Subcutaneous adipose tissue (tissue), 4 donors: Measurements from ENCODE around the gene ZBBX. TPM values are rescaled to one million over a fixed set of nuclear protein-coding genes. Genes with fewer than 3 reads are reported as not detected.

ENCODE experiments used
- CTCF ChIP-seq: fragments of 450-650 bp; IDR thresholded peaks from one replicate; pipeline ENCODE4 v1.5.1; 2016; ENCODE audit warnings: low read depth, mild to moderate bottlenecking, control low read depth, antibody characterized with exemption, moderate library complexity
- total RNA-seq, 4 donors: library from RNA; depleted of rRNA; stranded (reverse); fragments of >200 nt; gene quantifications; one replicate each; pipeline ENCODE4 v1.1.0, GENCODE V29; 2016

Gene ZBBX
- total RNA-seq, 4 donors from 2014 or later, result not detected

DNA sequence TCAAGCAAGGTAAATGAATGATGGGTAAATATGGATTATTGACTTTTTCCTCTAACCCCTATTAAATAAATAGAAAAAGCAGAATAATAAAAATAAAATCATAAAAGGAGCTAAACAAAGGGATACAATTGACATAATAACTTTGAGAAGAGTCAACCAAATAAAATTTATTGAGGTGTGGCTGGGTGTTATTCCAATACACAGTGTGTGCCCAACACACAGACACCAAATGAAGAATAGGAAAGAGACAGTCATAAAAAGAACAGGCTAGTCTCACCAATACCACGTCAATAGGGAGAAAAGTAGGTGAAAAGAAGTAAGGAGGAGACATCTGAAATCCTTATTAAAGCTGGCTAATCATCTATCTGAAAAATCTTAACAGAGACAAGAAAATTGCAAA lies 127.1 kb downstream of the ZBBX start:
- TF ChIP-seq CTCF, result no peak

GRCh38 chr3:167251678-167252077 lies 128.4 kb downstream of the ZBBX start:
- TF ChIP-seq CTCF, result no peak

GRCh38 chr3:167246252-167246651 lies 133.8 kb downstream of the ZBBX start:
- no peak for TF ChIP-seq CTCF

- TF ChIP-seq CTCF, result no peak
These were observed 138.8 kb downstream of the ZBBX start for GRCh38 chr3:167241048-167241845.

DNA sequence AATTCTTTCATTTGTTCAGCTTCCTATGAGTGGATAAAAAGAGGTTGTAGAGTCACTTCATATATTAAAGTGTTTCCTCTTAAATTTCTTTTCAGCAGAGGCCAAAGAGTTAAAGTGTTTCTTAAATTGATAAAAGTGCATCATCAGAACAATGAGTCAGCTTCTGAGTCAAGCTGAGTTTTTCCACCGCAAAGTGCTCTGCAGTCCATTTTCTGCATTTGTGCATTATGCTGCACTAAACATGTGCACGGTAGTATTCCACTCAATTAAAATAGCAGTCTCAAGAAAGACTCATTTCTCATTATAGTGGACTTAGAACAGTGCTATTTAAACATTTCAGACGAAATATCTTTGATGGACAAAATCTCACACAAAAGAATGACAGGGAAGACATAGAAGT lies 152.0 kb downstream of the ZBBX start:
- no peak for TF ChIP-seq CTCF

DNA sequence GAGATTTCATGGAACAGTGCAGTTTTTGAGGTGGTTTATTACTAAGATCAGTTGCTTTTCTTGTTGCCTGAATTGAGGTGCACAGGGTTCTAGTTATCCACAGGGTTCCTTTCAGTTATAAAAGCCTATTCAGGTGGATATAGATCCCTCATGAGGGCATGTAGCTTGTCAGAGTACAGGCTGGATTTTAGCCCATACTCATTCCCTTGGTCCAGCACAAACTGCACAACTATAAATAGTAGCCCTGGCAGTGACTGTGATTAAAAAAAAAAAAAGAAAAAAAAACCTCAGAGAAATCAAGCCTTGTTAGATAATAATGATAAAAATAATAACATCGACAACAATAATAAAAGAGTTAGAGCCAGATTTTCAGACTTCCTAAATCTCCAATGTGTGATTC lies 154.3 kb downstream of the ZBBX start:
- TF ChIP-seq CTCF, result no peak

GRCh38 chr3:167209011-167209410 lies 171.1 kb downstream of the ZBBX start:
- TF ChIP-seq CTCF, result no peak
